Measurements from ENCODE around the gene WDR12. TPM values are rescaled to one million over a fixed set of nuclear protein-coding genes. Genes with fewer than 3 reads are reported as not detected.

Gene WDR12
- total RNA-seq, 2 donors from 2014 or later = 31.5 to 33.6 TPM

GRCh38 chr2:202824901-202825300, 86.6 kb downstream of the WDR12 start:
- intact Hi-C loops (cut with DNase I) = no loop called here
- DNase-seq (ENCODE audit: low spot score) = no peak

Other genes starting within 250 kb of the WDR12 start
- 10 to 100 TPM; 11.1 to 12.0 TPM for gene ICA1L, start 39.9 kb downstream of the WDR12 start, total RNA-seq
- gene CARF, start 602 bp upstream of the WDR12 start, total RNA-seq = 10 to 100 TPM in 1 of 2 donors, 1 to 10 TPM in 1; 9.9 to 12.4 TPM
- 10 to 100 TPM; 37.4 to 60.8 TPM for gene NBEAL1, start 103.2 kb upstream of the WDR12 start, total RNA-seq